NCI-H187 (cell line): ENCODE results near the gene ADORA1.

Experiments used
- DNase-seq, 2 experiments: peaks; one replicate each; lab custom pipeline; 2025; lab: John Stamatoyannopoulos, UW

The ADORA1 gene

DNA sequence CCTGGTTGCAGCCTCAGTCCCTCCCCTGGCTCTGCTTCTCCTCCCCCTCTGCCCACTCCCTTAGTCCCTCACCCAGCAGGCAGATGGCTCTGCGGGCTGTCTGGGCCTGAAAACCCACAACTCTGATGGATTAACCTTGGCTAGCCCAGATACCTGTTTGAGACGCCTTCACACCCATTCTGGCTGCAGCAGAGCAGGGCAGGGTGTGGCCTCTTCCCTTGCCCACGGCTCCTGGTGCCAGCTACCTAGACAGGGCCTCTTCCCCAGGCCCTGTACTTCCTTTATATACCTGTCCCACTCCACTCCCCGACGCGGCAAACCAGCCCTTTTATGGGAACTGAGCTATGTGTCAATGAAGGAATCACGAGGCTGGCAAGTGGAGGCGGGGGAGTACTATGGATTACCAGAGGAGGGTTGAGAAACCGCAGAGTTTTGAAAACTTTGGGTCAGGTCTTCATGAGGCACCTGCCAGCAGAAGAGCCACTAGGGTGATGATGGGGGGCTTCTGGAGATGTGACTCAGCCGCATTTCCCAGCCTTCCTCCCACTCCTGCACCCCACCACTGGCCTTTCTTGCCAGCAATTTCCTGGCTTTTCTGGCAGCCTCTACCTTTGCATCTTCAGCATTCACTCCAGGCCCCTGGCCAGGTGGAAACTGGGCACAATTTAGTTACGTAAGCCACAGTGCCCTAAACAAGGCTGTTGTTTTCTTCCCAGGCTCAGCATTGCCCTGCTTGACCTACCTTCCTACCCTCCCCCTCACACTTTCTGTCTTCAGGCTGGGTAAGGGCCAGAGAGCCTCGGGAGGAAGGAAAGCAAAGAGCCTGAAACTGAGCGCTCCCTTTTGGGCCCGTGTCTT, 59.1 kb downstream of the ADORA1 start, which contains the start of gene CHI3L1:
Gene CHI3L1, minus strand, starts transcription at position 259 of the 858 bp plus-strand sequence. Its CDS starts 81 bp downstream, at position 178.
- no peak for DNase-seq

- DNase-seq: no peak
Observed at GRCh38 chr1:203187304-203187685, 59.8 kb downstream of the ADORA1 start.

DNA sequence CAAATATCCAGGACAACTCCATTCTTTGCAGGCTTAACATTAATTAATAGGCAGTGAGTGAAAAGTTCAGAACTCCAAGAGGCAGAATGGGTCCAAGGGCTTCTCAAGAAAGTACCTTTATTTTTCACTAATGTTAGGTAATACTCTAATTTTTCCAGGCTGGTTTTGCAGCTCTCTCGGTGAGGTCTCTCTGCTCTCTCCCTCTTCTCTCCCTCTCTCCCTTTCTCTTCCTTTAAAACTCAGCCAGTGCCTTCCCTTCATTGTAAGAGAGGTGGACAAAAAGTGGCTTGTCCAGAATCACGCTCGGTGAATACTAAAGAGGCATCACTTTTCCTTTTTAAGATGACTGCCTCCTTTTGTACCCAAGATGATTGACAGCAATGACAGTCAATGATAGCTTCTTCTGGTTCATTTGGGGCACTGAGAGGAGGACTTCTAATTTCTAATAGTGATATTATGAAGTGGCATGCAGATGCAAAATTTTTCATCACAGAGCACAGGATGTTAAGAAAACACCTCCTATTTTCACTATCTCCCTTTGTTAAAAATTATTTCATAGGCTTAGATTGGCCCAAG, 60.3 kb downstream of the ADORA1 start:
- DNase-seq: no peak

DNA sequence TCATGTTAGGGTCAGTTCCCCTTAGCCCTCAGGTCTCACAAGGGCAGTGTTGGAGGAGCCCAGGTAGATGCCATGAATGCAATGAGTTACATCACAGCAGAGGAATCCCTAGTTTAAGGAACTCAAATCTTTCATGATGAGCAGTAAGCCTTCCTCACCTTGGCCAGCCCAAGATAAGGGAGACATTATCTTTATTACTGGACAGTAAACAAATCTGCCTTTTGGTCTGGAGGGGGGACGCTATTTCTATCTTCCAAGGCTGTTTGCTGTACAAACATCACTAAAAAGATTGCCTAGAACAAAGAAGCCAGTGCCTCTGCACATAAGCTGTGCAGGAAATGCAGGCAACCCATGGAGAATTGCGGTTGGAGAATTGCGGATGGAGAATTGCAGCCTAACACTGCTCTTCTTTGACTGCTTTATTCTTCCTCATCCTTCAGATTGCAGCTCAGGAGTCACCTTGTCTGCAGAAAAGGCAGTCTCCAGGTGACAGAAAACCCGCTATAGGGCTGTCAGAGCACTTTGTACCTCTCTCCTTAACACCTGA, 61.2 kb downstream of the ADORA1 start:
- no peak for DNase-seq

DNA sequence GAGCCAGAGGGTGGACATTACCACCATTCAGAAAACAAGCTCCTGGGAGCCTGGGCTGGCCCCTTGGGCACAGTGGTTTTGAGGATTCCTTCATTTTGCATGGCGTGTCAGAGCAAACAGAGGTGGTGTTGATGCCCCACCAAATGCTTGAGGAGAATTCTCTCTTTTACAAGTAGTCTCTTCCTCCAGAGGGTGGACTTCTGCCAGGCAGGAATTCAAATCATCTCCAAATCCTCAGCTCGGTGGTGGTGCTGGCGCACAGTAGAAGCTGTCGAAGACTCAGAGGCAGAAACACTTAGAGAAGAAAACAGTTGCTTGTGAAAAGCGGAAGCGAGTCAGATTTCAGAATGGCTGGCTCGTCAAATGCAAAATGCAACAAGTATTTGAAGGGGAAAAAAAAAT, 62.4 kb downstream of the ADORA1 start:
- DNase-seq: peak; percentile 21 to 54

- DNase-seq: no peak
Observed at GRCh38 chr1:203190949-203191348, 63.4 kb downstream of the ADORA1 start.

DNA sequence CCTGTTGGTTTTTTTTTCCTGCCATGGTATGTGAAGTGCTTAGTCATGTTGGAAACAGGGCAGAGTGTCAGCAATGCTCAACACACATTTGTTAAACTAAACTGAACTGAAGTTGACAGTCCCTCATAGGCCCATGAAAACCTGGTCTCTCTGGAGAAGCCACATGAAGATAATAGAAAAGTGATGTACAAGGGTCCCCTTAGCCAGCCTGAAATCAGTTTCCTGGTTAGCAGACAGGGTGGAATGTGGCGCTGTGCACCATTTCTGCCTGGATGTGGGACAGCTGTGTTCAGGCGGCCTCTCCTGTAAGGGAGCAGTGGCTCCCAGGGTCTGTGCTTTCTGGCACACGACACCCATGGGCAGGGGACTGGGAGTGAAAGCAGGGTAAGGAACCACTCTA, 68.8 kb downstream of the ADORA1 start:
- DNase-seq: no peak

DNA sequence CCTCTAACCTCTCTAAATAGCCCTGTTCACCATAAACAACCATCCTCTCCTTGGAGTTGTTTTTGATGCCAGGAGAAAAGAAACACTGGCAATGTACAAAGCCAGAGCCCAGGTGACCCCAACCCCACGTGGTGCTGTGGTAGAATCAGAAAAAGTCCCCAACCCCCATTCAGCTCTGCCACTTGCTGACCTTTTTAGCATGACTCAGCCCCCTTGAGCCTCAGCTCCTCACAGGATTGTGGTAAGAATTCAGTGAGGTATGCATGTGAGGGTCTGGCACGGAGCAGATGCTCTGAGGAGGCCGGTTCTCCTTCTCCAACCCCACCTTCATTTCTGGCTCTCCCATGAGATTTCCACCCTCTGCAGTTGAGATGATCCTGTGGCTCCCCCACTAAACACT, 70.1 kb downstream of the ADORA1 start:
- no peak for DNase-seq

DNA sequence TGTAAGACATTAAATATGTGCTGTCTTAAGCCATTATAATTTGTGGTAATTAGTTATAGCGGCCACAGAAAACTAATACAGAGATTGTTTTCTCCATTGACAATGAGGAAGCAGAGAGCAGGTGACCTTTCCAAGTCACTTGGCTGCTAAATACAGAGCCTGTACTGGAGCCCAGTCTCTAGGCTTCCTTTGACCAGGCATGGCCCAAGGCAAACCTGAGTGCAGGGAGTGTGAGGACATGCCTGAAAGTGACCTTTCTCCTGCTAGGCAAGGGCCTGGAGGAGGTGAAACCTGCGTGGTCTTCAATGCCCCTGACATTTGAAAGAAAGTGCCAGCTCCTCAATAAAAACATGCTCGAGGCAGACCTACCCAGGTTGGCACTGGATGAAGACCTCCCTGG, 71.5 kb downstream of the ADORA1 start:
- no peak for DNase-seq

DNA sequence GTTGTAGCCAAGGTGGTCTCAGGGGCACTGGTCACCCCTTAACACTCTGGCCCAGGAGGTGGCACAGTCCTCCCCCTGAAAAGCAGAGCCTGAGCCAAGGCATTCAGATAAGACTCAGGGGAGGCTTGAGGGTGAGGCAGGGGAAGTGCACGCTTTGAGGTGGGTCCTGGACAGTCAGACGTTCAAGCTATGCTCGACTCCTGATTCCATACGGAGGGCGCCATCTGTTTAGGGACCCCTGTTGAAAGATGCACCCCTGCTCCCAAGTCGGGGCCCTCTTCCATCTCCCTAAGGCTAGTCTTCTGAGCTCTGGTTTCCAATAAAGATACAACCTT, 71.9 kb downstream of the ADORA1 start:
- DNase-seq: no peak

- no peak for DNase-seq
Observed at GRCh38 chr1:203199816-203200571, 72.5 kb downstream of the ADORA1 start.

DNA sequence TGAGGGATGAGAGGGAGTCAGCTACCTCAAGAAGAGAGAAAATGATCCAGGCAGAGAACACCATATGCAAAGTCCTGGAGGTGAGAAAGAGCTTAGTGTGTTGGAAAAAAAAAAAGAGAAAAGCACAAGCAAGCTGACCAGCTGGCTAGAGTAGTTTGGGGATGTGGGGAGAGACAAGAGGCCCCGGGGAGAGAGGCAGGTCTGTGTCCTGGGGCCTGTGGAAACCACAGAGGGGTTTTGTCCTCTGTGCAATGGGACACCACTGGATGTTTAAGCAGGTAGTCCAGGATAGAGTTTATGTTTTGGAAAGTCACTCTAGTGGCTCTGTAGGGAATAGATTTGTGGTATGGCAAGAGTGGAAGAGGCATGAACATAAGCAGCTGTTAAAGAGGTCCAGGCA, 73.4 kb downstream of the ADORA1 start:
- DNase-seq: no peak

DNA sequence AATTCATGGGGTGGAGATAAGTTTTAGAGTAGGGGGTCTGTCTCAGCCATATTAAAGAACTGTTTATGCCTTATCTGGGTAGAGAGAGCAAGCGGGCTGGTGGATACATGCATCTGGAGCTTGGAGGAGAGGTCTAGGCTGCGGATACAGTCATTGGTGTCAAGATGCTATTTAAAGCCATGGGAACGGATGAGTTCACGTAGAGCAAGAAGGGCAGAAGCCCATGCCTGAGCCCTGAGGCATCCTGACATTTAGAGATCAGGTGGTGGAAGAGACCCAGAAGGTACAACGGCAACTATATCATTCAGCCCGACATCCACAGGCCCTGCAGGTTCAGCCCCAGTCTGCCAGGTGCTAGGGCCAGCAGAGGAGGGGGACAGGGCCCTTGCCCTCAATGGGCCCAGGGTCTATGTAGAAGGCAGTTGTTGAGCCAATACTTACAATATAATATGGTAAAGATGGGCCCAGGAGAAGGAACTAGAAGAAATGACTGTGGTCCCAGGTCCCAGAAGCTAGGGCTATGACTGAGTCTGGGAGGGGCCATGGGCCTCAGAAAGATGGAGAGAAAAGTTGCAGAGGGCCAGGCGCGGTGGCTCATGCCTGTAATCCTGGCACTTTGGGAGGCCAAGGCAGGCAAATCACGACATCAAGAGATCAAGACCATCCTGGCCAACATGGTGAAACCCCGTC, 74.1 kb downstream of the ADORA1 start:
- DNase-seq: no peak

GRCh38 chr1:203202431-203203245, 75.1 kb downstream of the ADORA1 start:
- no peak for DNase-seq

- no peak for DNase-seq
Observed at GRCh38 chr1:203204756-203205155, 77.2 kb downstream of the ADORA1 start.

DNA sequence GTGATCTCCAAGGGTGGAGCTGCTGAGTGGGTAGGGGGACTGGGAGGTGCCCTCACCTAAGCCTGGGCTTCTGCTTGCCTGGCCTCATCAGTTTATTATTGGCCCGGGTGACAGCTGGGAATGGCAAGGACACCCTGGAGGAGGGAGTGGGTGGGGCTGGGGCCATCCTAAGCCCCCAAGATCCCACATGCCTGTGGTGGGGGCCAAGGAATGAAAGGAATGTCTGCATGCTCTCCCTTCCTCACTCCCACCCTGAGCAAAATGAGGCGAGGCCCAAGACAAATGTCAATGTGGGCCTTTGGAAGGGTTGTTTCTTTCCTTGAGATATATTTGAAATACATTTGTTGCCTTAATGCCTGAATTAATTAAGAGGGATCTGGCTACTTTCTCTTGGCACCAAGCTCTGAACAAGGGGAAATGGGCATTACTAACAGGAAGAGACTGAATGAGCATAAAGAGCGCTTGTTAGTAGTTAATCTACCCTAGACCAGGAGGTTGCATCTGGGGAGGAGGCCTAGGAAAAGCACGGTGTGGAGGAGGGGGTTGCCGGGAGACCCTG, 78.7 kb downstream of the ADORA1 start:
- no peak for DNase-seq

GRCh38 chr1:203207751-203208150, 80.2 kb downstream of the ADORA1 start:
- peak; percentile 46 to 62 for DNase-seq

DNA sequence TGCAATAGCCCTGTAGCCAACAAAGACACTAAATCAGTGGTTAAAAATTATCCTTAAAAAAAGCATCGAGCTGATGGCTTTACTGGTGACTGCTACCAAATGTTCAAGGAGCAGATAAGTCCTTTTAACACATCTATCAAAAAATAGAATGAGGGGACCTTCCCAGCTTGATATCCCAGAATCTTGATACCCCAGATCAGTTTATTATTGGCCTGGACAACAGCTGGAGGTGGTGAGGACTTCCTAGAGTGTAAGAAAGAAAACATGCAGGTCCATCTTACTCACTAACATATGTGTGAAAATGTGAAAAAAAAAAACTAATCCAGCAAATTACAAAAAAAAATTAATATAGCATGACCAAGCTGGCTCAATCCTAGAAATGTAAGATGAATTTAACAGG, 80.7 kb downstream of the ADORA1 start:
- DNase-seq: no peak

DNA sequence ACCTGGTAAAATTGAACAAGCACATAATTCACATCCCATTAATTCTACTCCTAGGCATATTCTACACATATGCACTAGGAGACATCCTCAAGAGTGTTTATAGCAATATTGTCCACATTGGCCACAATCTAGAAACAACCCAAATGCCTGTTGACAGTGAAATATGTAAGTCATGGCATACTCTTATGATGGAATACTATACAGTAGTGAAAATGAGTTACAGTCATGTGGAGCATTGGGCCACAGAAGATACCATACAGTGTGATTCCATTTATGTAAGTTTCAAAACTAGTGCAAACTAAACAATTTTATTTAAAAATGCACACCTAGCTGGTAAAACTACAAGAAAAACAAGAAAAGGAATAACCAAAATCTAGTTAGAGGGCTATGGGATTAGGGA, 82.8 kb downstream of the ADORA1 start:
- DNase-seq: no peak

- DNase-seq: no peak
Observed at GRCh38 chr1:203210988-203211387, 83.5 kb downstream of the ADORA1 start.

GRCh38 chr1:203211812-203212211, 84.3 kb downstream of the ADORA1 start:
- no peak for DNase-seq
